BJ (cell line): Measurements from ENCODE around the gene DIS3L2. TPM values are rescaled to one million over a fixed set of nuclear protein-coding genes. Genes with fewer than 3 reads are reported as not detected.

Experiments
- CTCF ChIA-PET: fragments of 350-600 bp; formaldehyde crosslinking; extraction: SDS; loops from one replicate; lab custom pipeline; 2021; ENCODE audit warnings: antibody characterized with exemption, inconsistent platforms; lab: Yijun Ruan, JAX
- POLR2A ChIA-PET: fragments of 300-600 bp; sonication (Branson Sonifier 250); formaldehyde crosslinking; extraction: SDS; loops from one replicate; lab custom pipeline; 2021; ENCODE audit warnings: antibody characterized with exemption; lab: Charles Lee
- DNase-seq: peaks from one replicate; pipeline ENCODE4 v3.0.0-alpha.2; 2011; ENCODE audit warnings: low read depth
- H3K27me3 ChIP-seq: 2 replicates; pipeline ENCODE4 v1.6.0; 2011; ENCODE audit warnings: low read length; ENCODE audit not compliant: control insufficient read depth, insufficient read depth
- H3K36me3 ChIP-seq: 2 replicates; pipeline ENCODE4 v1.5.1; 2011; ENCODE audit warnings: low read length; ENCODE audit not compliant: control insufficient read depth, insufficient read depth
- H3K4me3 ChIP-seq: 2 replicates; pipeline ENCODE4 v1.5.1; 2011; ENCODE audit warnings: low read depth, mild to moderate bottlenecking, control low read depth, low read length
- CTCF ChIP-seq: IDR thresholded peaks from 2 replicates; pipeline ENCODE4 v1.5.1; 2011; ENCODE audit warnings: low read depth, mild to moderate bottlenecking, control low read depth, inconsistent platforms, low read length, moderate library complexity; ENCODE audit not compliant: insufficient read depth
- polyA plus RNA-seq: library from polyadenylated mRNA; depleted of rRNA; stranded (reverse); fragments of >200 nt; gene quantifications from 2 replicates; pipeline ENCODE4 v1.2.3, GENCODE V29; 2011

The DIS3L2 gene
- polyA plus RNA-seq, 1 experiment: 12.4 TPM

GRCh38 chr2:232042911-232043574 lies 81.5 kb downstream of the DIS3L2 start:
- no peak overlapping the region for H3K4me3 ChIP-seq
- CTCF ChIA-PET: interaction anchor here (0.8 kb wide), 1 partner anchor 11 kb away, joined by 3 read pairs; no protein-coding TSS in a partner anchor
- no peak for TF ChIP-seq CTCF
- no peaks in the 10 kb centered on the region for H3K36me3 ChIP-seq
- POLR2A ChIA-PET: interaction anchor here (0.6 kb wide), 1 partner anchor 14 kb away, joined by 3 read pairs; no protein-coding TSS in a partner anchor
- peak; percentile 11 for DNase-seq
- no peaks in the 10 kb centered on the region for H3K27me3 ChIP-seq

DNA sequence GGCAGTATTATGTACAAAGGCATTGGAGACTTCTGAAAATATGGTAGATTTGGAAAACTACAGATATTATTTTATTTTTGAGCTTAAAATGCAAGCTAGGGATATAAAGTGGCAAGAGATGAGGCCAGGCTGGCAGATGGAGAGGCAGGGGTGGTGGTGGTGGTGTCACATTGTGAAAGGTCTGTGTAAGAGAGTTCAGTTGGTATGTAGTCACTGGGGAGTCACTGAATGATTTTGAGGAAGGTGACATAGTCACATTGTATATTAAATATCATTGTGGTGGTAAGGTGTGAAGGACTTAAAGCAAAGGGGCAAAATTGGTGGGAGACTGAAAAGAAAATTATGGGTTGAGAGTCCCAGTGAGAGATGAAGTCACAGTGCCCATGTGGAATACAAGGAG lies 82.5 kb downstream of the DIS3L2 start:
- TF ChIP-seq CTCF: no peak
- Histone ChIP-seq H3K36me3 (no peaks in the 10 kb centered on the region), H3K4me3 (no peak overlapping the region), H3K27me3 (no peaks in the 10 kb centered on the region)
- CTCF ChIA-PET: no interaction called here
- POLR2A ChIA-PET: no interaction called here
- no peak for DNase-seq

GRCh38 chr2:232049350-232049749 lies 87.8 kb downstream of the DIS3L2 start:
- no peak for TF ChIP-seq CTCF
- Histone ChIP-seq H3K36me3 (no peaks in the 10 kb centered on the region), H3K27me3 (no peaks in the 10 kb centered on the region), H3K4me3 (no peak overlapping the region)
- CTCF ChIA-PET: interaction anchor here (1.1 kb wide), 1 partner anchor 37 kb away, joined by 3 read pairs; no protein-coding TSS in a partner anchor
- no peak for DNase-seq
- POLR2A ChIA-PET: no interaction called here

DNA sequence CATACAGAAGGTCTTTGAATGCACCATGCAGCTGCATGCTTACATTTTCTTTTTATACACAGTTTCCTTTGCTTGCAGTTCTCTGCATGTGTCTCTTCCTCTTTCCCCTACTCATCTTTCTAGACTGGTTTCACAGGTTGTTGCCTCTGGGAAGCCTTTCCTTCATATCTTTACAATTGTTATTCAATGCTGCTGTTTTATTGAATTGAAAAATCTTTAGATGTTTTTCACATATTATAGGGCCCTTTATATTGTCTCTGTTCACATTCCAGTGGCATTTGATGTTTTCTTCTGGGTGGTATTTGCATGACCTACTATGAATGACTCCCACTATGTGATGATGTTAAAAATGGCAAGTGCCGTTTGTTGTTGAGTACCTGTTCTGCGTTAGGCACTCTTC lies 91.1 kb downstream of the DIS3L2 start:
- Histone ChIP-seq H3K4me3 (no peak overlapping the region), H3K27me3 (no peaks in the 10 kb centered on the region), H3K36me3 (no peaks in the 10 kb centered on the region)
- ChIA-PET POLR2A (no interaction called here), CTCF (no interaction called here)
- no peak for DNase-seq
- no peak for TF ChIP-seq CTCF

DNA sequence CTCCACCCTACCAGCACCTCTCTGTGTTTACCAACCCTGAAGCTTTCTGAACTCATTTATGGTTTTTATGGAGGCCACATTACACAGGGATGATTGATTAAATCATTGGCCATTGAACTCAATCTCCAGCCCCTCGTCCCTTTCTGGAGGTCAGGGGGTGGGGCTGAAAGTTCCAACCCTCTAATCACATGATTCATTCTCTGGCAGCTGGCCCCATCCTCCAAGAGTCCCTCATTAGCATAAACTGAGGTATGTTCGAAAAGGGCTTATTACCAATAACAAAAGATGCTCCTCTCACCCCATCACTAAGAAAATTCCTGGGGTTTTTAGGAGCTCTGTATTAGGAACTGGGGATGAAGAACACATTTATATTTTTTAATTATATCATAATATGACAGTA lies 92.3 kb downstream of the DIS3L2 start:
- ChIA-PET CTCF (no interaction called here), POLR2A (no interaction called here)
- Histone ChIP-seq H3K36me3 (no peaks in the 10 kb centered on the region), H3K27me3 (no peaks in the 10 kb centered on the region), H3K4me3 (no peak overlapping the region)
- no peak for TF ChIP-seq CTCF
- no peak for DNase-seq
